Esophagus squamous epithelium (tissue), 4 donors: Measurements from ENCODE around the gene TMC6.

Experiments used
- POLR2A ChIP-seq, 4 donors: fragments of 450-650 bp; IDR thresholded peaks; one replicate each; pipeline ENCODE4 v1.6.1; 2017; ENCODE audit warnings: antibody characterized with exemption in 4 of 4, mild to moderate bottlenecking in 4 of 4, moderate library complexity in 3 of 4
- TF ChIP-seq, protein P1 (sequence below), 6 experiments: fragments of 450-650 bp in 4 of 6; fragments of 200-600 bp in 2 of 6; sonication (generic) in 2 of 6; IDR thresholded peaks; one replicate each; pipeline ENCODE4 v1.5.1; 2016 to 2019; ENCODE audit warnings: antibody characterized with exemption in 6 of 6, mild to moderate bottlenecking in 4 of 6, moderate library complexity in 4 of 6

DNA sequence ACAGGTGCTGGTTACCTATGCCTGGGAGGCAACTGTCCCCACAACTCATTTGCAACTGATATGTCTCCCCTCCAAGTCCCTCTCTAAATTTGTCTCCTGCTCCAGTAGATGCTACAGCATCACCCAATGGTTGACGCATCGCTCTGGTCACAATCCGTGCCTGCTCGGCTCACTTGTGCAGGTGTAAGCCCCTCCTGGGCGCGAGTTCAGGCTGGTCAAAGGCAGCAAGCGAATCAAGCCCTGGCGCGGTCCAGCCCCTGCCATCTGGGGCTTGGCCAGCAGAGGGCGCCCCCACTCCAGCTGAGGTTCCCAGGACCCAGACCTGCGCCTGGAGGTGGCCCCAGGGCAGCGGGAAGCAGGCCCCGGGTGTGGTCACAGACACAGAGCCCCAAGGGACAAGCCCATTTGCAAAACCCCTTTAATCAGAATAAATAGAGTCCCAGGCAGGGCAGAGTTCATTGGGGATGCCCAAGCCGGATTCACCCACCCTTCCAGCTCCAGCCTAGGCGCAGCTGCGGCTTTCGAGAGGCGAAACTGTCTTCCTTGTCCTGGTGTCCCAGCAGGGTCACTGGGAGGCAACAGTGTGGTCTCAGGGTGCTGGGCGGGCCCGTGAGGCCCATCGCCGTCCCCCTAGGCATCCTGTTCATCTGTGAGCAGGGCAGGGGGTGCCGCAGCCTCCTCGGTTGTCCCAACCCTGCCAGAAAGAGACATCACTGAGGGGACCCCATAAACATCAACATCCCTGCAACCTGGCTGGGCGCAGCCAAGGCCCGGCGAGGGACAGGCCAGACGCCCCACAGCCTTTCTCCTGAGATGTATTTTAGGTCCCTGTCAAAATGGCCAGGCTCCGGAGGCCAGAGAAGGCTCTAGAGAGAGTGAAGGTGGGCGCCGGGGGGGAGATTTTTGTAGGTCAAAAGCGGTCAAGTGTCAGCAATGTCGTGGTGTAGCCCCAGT, 15.8 kb downstream of the TMC6 start:
- TF ChIP-seq, protein P1, sequence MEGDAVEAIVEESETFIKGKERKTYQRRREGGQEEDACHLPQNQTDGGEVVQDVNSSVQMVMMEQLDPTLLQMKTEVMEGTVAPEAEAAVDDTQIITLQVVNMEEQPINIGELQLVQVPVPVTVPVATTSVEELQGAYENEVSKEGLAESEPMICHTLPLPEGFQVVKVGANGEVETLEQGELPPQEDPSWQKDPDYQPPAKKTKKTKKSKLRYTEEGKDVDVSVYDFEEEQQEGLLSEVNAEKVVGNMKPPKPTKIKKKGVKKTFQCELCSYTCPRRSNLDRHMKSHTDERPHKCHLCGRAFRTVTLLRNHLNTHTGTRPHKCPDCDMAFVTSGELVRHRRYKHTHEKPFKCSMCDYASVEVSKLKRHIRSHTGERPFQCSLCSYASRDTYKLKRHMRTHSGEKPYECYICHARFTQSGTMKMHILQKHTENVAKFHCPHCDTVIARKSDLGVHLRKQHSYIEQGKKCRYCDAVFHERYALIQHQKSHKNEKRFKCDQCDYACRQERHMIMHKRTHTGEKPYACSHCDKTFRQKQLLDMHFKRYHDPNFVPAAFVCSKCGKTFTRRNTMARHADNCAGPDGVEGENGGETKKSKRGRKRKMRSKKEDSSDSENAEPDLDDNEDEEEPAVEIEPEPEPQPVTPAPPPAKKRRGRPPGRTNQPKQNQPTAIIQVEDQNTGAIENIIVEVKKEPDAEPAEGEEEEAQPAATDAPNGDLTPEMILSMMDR (IDR thresholded peaks at IDR 0.05): peak; percentile 98 to 99 (median 99)
- TF ChIP-seq POLR2A (IDR thresholded peaks at IDR 0.05): peak in 1 of 4 donors; percentile 15
